Bone marrow (tissue), 2 donors: ENCODE results near the gene FHOD3.
"Not testable (repeated sequence)": the region's sequence is repeated elsewhere in the genome, so short reads cannot be mapped to it uniquely, and the experiment has no call there.

Experiments
- DNase-seq, 2 donors: peaks; one replicate each; lab custom pipeline; 2025; lab: John Stamatoyannopoulos, UW

Gene FHOD3

GRCh38 chr18:36551274-36551673 lies 253.8 kb downstream of the FHOD3 start:
- DNase-seq, result not testable (repeated sequence)

GRCh38 chr18:36558234-36558633 lies 260.7 kb downstream of the FHOD3 start:
- no peak for DNase-seq

GRCh38 chr18:36559149-36559857 lies 261.8 kb downstream of the FHOD3 start:
- DNase-seq, result no peak

- no peak for DNase-seq
Measured at GRCh38 chr18:36560187-36560586, 262.7 kb downstream of the FHOD3 start.

- DNase-seq, result no peak
Measured at GRCh38 chr18:36561046-36561445, 263.5 kb downstream of the FHOD3 start.

GRCh38 chr18:36564841-36565240 lies 267.3 kb downstream of the FHOD3 start:
- no peak for DNase-seq

- DNase-seq, result no peak
Measured at GRCh38 chr18:36567800-36568199, 270.3 kb downstream of the FHOD3 start.

- no peak for DNase-seq
Measured at GRCh38 chr18:36568487-36568886, 271.0 kb downstream of the FHOD3 start.

GRCh38 chr18:36572135-36572856 lies 274.8 kb downstream of the FHOD3 start:
- no peak for DNase-seq

GRCh38 chr18:36576339-36576738 lies 278.8 kb downstream of the FHOD3 start:
- no peak for DNase-seq

GRCh38 chr18:36578871-36579710 lies 281.6 kb downstream of the FHOD3 start:
- DNase-seq, result no peak

- DNase-seq, result no peak
Measured at GRCh38 chr18:36580266-36580665, 282.8 kb downstream of the FHOD3 start.

- DNase-seq, result no peak
Measured at GRCh38 chr18:36580874-36581750, 283.6 kb downstream of the FHOD3 start.

- no peak for DNase-seq
Measured at GRCh38 chr18:36582988-36583745, 285.7 kb downstream of the FHOD3 start.

GRCh38 chr18:36589857-36590543 lies 292.5 kb downstream of the FHOD3 start:
- no peak for DNase-seq

- no peak for DNase-seq
Measured at GRCh38 chr18:36590621-36591580, 293.4 kb downstream of the FHOD3 start.

- no peak for DNase-seq
Measured at GRCh38 chr18:36592282-36592681, 294.8 kb downstream of the FHOD3 start.

GRCh38 chr18:36593001-36593400 lies 295.5 kb downstream of the FHOD3 start:
- DNase-seq, result no peak

- DNase-seq, result no peak
Measured at GRCh38 chr18:36593641-36594040, 296.1 kb downstream of the FHOD3 start.
